ENCODE data around the gene RNF220.

GRCh38 chr1:44476891-44477290 lies 71.8 kb downstream of the RNF220 start:
- TF ChIP-seq POLR2AphosphoS5 (IDR thresholded peaks at IDR 0.05) (no peak), CTCF (IDR thresholded peaks at IDR 0.05; ENCODE audit: poor library complexity, severe bottlenecking) (no peak), RAD21 (conservative IDR thresholded peaks at IDR 0.05) (no peak), TAF1 (IDR thresholded peaks at IDR 0.05; ENCODE audit: low read depth) (no peak), SMC3 (conservative IDR thresholded peaks at IDR 0.05; ENCODE audit: poor library complexity) (no peak), EP300 (conservative IDR thresholded peaks at IDR 0.05; ENCODE audit: poor library complexity, severe bottlenecking) (no peak), MXI1 (conservative IDR thresholded peaks at IDR 0.05; ENCODE audit: poor library complexity, severe bottlenecking) (no peak)
